Fibroblast of mammary gland (primary cell): ENCODE data around the gene MOK.

Experiments used
- DNase-seq: peaks from one replicate; pipeline ENCODE4 v3.0.0-alpha.2; 2010; ENCODE audit warnings: low read depth
- H3K4me3 ChIP-seq: 2 replicates; pipeline ENCODE4 v1.5.1; 2011; ENCODE audit warnings: low read depth, mild to moderate bottlenecking, low read length, moderate library complexity; ENCODE audit not compliant: control insufficient read depth
- CTCF ChIP-seq: conservative IDR thresholded peaks from 2 replicates; pipeline ENCODE4 v1.5.1; 2011; ENCODE audit warnings: low read depth, low read length, inconsistent platforms; ENCODE audit not compliant: control insufficient read depth, insufficient read depth

The MOK gene

DNA sequence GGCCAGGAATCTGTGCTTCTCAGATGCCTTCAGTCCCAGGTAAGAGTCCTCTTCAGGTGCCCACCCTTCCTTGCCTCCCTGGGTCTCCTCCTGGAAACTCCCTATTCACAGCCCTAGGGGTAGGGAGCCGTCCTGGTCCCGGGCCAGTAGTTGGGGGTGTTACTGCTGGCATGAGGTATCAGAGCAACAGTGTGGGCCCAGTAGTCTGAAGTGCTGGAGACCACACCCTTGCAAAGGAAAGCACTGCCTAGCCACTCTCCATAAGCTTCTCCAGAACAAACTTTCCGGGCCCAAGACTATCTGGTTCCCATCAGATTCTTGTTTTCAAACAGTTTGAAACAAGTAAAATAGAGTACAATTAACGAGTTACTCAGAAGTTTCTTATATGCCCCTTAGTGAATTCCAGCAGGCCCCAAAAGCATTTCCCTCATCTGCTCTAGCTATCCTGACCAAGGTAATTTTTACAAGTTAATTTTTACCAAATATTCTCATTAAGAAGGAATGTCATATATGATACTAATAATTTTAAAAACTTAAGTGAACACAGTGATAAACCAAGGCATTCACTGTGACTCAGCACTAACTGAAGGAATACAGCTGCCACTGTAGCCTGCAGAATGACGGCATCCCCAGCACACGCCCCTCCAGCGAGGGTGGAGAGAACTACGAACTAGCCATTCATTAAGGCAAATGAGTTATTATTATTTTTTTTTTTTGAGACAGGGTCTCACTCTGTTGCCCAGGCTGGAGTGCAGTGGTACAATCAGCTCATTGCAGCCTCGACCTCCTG lies 49.4 kb downstream of the MOK start:
- peak; percentile 58 for DNase-seq
- H3K4me3 ChIP-seq: no peak overlapping the region
- TF ChIP-seq CTCF: no peak

DNA sequence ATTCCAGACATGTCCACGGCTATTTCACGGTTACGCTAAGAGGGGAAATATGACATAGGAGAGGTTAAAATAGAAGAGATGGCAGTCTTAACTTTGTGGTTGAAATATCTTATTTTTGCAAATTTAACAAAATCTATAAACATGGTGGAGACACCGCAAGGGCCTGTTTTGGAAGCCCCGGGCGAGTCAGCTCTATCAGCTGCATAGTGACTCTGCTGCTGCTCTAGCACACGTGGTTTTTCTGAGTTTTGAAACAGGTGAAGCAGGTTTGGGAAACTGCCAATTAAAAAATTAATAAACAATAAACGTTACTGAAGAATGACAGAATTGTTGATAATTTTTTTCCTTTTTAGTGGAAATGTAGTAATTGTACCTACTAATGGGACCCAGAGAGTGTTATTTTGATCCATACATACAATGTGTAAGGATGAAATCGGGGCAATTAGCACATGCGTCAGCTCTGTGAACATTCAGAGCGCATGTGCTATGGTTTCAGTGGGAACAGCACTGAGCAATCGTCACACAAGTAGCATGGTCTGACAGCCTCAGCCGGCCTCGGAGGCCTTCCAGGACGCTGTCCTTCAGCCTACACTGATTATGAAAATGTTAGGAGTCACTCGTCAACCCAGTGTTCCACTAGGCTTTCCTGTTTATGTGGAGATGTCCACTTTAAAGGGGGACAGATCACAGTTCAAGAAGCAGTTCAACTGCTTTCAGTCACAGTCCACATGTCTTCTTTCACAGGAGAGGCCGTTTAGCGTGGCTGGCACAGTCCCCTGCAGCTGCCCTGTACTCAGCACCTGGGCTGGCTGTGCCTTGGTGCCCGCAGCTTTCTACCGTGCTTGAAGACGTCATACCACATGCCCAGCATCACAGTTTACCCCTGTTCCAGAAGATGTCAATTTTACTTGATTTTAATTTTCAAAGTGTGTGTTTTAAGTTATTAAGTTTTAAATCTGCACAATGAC lies 51.8 kb downstream of the MOK start:
- H3K4me3 ChIP-seq: no peak overlapping the region
- no peak for TF ChIP-seq CTCF
- no peak for DNase-seq

- DNase-seq: no peak
- TF ChIP-seq CTCF: no peak
- H3K4me3 ChIP-seq: no peak overlapping the region
Measured at GRCh38 chr14:102251161-102251560, 53.8 kb downstream of the MOK start.

DNA sequence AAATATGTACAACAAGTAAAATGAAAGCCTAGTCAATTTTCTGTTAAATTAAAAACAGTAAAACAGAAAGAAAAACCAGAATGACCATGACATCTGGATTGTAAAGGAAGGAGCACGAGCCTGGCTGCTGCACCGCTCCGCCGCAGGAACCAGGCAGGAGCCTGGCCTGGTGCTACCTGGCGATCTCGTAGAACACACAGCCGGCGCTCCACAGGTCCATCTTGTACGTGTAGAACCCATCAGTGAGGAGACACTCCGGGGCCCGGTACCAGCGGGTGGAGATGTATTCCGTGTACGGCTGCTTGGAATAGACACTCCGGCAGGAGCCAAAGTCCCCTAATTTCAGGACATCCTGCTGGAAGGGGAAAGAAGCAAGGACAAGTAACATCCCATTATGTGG lies 54.3 kb downstream of the MOK start:
- no peak overlapping the region for H3K4me3 ChIP-seq
- TF ChIP-seq CTCF: no peak
- no peak for DNase-seq

- DNase-seq: no peak
- no peak for TF ChIP-seq CTCF
- no peak overlapping the region for H3K4me3 ChIP-seq
Measured at GRCh38 chr14:102249981-102250380, 55.0 kb downstream of the MOK start.

DNA sequence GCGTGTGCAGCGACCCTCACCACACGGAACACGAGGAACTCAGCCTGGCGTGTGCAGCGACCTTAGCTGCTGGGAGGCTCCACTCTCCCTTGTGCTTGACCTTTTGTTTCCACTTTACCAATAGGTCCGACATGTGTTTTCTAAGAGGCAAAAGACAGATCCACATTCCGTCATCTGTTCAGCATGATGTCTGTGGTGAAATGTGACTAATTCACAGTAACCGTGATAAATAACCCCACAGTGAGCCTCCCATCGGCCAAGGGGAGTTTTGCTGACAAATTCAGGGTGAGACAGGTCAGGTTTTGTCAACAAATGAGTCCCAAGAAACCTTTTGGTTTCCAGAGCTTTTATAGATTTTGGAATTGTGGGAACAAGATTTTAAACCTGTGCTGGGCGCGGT lies 55.9 kb downstream of the MOK start:
- peak; percentile 85 for DNase-seq
- H3K4me3 ChIP-seq: no peak overlapping the region
- no peak for TF ChIP-seq CTCF
